H54 (cell line): ENCODE measurements around the gene VHLL.

Source experiments
- DNase-seq: peaks from one replicate; pipeline ENCODE4 v3.0.0; 2011; ENCODE audit warnings: low spot score, mixed read lengths; ENCODE audit not compliant: insufficient read length
- FAIRE-seq: peaks from 3 replicates; lab custom pipeline; 2011; peaks lifted over from hg19 to GRCh38; lab: Jason Lieb, UNC
- POLR2A ChIP-seq: IDR thresholded peaks from 2 replicates; pipeline ENCODE4 v1.6.1; 2011; ENCODE audit warnings: low read depth, mild to moderate bottlenecking, low read length

The VHLL gene

GRCh38 chr1:156316909-156317308 is 17.8 kb upstream of the VHLL start:
- no peak for TF ChIP-seq POLR2A
- FAIRE-seq, result no peak
- no peak for DNase-seq

- DNase-seq (no peak), FAIRE-seq (no peak)
- TF ChIP-seq POLR2A, result no peak
Measured at GRCh38 chr1:156310962-156311361, 11.9 kb upstream of the VHLL start.

GRCh38 chr1:156308078-156308477 is 9.0 kb upstream of the VHLL start:
- FAIRE-seq (no peak), DNase-seq (no peak)
- TF ChIP-seq POLR2A, result no peak

- no peak for TF ChIP-seq POLR2A
- FAIRE-seq, result no peak
Measured at GRCh38 chr1:156305215-156305614, 6.1 kb upstream of the VHLL start.

GRCh38 chr1:156303241-156303640 is 4.1 kb upstream of the VHLL start:
- TF ChIP-seq POLR2A, result no peak
- FAIRE-seq (no peak), DNase-seq (no peak)

More at GRCh38 chr1:156305215-156305614, 6.1 kb upstream of the VHLL start:
- DNase-seq, result no peak

- FAIRE-seq, result no peak
- peak; percentile 45; the same call in 1 of the 2 replicates for TF ChIP-seq POLR2A
- peak; percentile 73 for DNase-seq
Measured at GRCh38 chr1:156295391-156295947, 3.6 kb downstream of the VHLL start, which contains the start of gene GLMP. GLMP (minus strand) TSS chr1:156295679; CDS start chr1:156295645, 34 bp downstream.

- FAIRE-seq (no peak), DNase-seq (no peak)
- no peak for TF ChIP-seq POLR2A
Measured at GRCh38 chr1:156293895-156294294, 5.2 kb downstream of the VHLL start.

- DNase-seq (no peak), FAIRE-seq (no peak)
- no peak for TF ChIP-seq POLR2A
Measured at GRCh38 chr1:156293098-156293434, 6.0 kb downstream of the VHLL start.

- TF ChIP-seq POLR2A, result no peak
- no peak for DNase-seq
- FAIRE-seq, result no peak
Measured at GRCh38 chr1:156291226-156292061, 7.7 kb downstream of the VHLL start.

GRCh38 chr1:156289857-156290256 is 9.2 kb downstream of the VHLL start:
- TF ChIP-seq POLR2A, result no peak
- DNase-seq (no peak), FAIRE-seq (no peak)

GRCh38 chr1:156286061-156286460 is 13.0 kb downstream of the VHLL start:
- no peak for DNase-seq
- no peak for FAIRE-seq
- TF ChIP-seq POLR2A, result no peak

- no peak for DNase-seq
- no peak for TF ChIP-seq POLR2A
- no peak for FAIRE-seq
Measured at GRCh38 chr1:156285437-156285836, 13.7 kb downstream of the VHLL start.

- DNase-seq (no peak), FAIRE-seq (no peak)
- TF ChIP-seq POLR2A, result no peak
Measured at GRCh38 chr1:156284757-156285156, 14.3 kb downstream of the VHLL start.

GRCh38 chr1:156284112-156284511 is 15.0 kb downstream of the VHLL start, which contains the start of gene TMEM79:
TMEM79 (plus strand) TSS chr1:156284325; CDS start chr1:156285227, 902 bp downstream.
- FAIRE-seq (no peak), DNase-seq (no peak)
- TF ChIP-seq POLR2A, result no peak
